ENCODE measurements around the gene MRPL34. TPM values are rescaled to one million over a fixed set of nuclear protein-coding genes. Genes with fewer than 3 reads are reported as not detected.

Gene MRPL34
- total RNA-seq, 5 donors from 2014 or later (not counting 1 experiment from before 2014, with no cell fraction given) = 37.6 to 87.0 (median 69.3) TPM

GRCh38 chr19:17348700-17349099 lies 43.0 kb downstream of the MRPL34 start:
- H3K27ac Mint-ChIP-seq = no peak overlapping the region
- Histone ChIP-seq H3K36me3 (ENCODE audit: control insufficient read depth in 2 of 2, extremely low read depth in 1 of 2, insufficient read depth in 1 of 2, low read length in 1 of 2) (peaks cover 0 to 4% of the 10 kb centered on the region in 2 donors), H3K4me1 (ENCODE audit: control insufficient read depth in 1 of 2, extremely low read depth in 1 of 2, insufficient read depth in 2 of 2, low read length in 2 of 2) (peaks cover 0 to 12% of the 10 kb centered on the region in 2 experiments), H3K4me3 (ENCODE audit: control insufficient read depth in 1 of 2, extremely low read depth in 1 of 2, low read length in 1 of 2) (no peak overlapping the region), H3K27me3 (replicated peaks in 1 of 2; ENCODE audit: control insufficient read depth in 2 of 2, extremely low read depth in 1 of 2, insufficient read depth in 2 of 2, low read length in 1 of 2) (peaks cover 2 to 61% of the 10 kb centered on the region in 2 experiments), H3K27ac (ENCODE audit: low read length) (no peak overlapping the region), H3K9me3 (no peaks in the 10 kb centered on the region)
- peaks cover 9 to 15% (median 10%) of the 10 kb centered on the region in 3 donors for H3K4me1 Mint-ChIP-seq
- DNase-seq (no peak), ATAC-seq (replicated peaks in 1 of 4) (no peak)
- H3K9me3 Mint-ChIP-seq = no peaks in the 10 kb centered on the region
- H3K4me3 Mint-ChIP-seq = no peak overlapping the region
- CTCF ChIA-PET = no interaction called here
- POLR2A ChIA-PET = no interaction called here
- peaks cover 26 to 27% of the 10 kb centered on the region in 2 donors for H3K27me3 Mint-ChIP-seq
- H3K36me3 Mint-ChIP-seq = no peaks in the 10 kb centered on the region
- 21% methylated on average over 8 of the region's 12 CpGs for WGBS (ENCODE audit: insufficient coverage)

- peaks cover 0 to 6% of the 10 kb centered on the region in 2 experiments for H3K4me1 ChIP-seq (ENCODE audit: control insufficient read depth in 1 of 2, extremely low read depth in 1 of 2, insufficient read depth in 2 of 2, low read length in 2 of 2)
- ChIA-PET POLR2A (no interaction called here), CTCF (no interaction called here)
- H3K36me3 Mint-ChIP-seq = no peaks in the 10 kb centered on the region
- H3K27me3 ChIP-seq (replicated peaks in 1 of 2; ENCODE audit: control insufficient read depth in 2 of 2, extremely low read depth in 1 of 2, insufficient read depth in 2 of 2, low read length in 1 of 2) = peaks cover 2 to 58% of the 10 kb centered on the region in 2 experiments
- no peak overlapping the region for H3K4me3 Mint-ChIP-seq
- no peaks in the 10 kb centered on the region for H3K9me3 ChIP-seq
- no peak overlapping the region for H3K4me3 ChIP-seq (ENCODE audit: control insufficient read depth in 1 of 2, extremely low read depth in 1 of 2, low read length in 1 of 2)
- DNase-seq (no peak), ATAC-seq (replicated peaks in 1 of 4) (no peak)
- WGBS (ENCODE audit: insufficient coverage) = 92% methylated on average over 37 of the region's 45 CpGs
- no peaks in the 10 kb centered on the region for H3K9me3 Mint-ChIP-seq
- H3K36me3 ChIP-seq (ENCODE audit: control insufficient read depth in 2 of 2, extremely low read depth in 1 of 2, insufficient read depth in 1 of 2, low read length in 1 of 2) = no peaks in the 10 kb centered on the region
- H3K27ac ChIP-seq (ENCODE audit: low read length) = no peak overlapping the region
- peaks cover 4 to 6% (median 5%) of the 10 kb centered on the region in 3 donors for H3K4me1 Mint-ChIP-seq
- H3K27ac Mint-ChIP-seq = no peak overlapping the region
- H3K27me3 Mint-ChIP-seq = peaks cover 26 to 27% of the 10 kb centered on the region in 2 donors
These were observed 46.3 kb downstream of the MRPL34 start for GRCh38 chr19:17351815-17352435.

DNA sequence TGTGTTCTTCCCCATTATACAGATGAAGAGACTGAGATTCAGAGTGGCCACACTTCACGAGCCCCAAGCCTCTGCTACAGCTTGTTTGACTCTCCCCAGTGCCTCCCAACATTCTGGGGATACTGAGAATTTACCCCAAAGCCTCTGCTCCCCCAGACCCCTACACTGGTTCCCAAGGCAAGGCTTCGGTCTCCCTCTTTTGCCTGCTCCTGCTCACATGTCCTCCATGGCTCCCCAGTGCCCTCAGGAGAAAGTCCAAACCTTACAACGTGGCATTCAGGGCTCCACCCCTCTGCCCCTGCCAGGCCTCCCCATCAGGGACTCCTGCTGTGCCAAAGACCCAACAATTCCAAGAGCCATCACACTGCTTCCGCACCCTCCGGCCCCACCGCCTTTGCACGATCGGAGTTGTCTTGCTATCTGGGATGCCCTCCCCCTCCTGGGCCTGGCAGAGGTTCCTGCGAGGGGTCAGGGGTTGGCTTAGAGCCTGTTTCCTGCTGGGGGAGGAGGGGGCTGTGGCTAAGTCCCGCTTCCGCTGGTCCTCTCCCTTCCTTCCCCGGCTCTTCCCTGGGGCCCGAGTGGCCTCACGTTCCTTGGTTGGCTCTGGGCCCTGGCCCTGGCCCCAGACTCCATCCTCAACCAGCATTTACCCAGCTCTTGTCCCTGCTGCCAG lies 47.1 kb downstream of the MRPL34 start:
- ATAC-seq (replicated peaks in 1 of 4) = no peak
- H3K27ac Mint-ChIP-seq = no peak overlapping the region
- H3K9me3 Mint-ChIP-seq = no peaks in the 10 kb centered on the region
- H3K36me3 ChIP-seq (ENCODE audit: control insufficient read depth in 2 of 2, extremely low read depth in 1 of 2, insufficient read depth in 1 of 2, low read length in 1 of 2) = no peaks in the 10 kb centered on the region
- no peaks in the 10 kb centered on the region for H3K9me3 ChIP-seq
- H3K4me3 Mint-ChIP-seq = no peak overlapping the region
- peaks cover 2 to 52% of the 10 kb centered on the region in 2 experiments for H3K27me3 ChIP-seq (replicated peaks in 1 of 2; ENCODE audit: control insufficient read depth in 2 of 2, extremely low read depth in 1 of 2, insufficient read depth in 2 of 2, low read length in 1 of 2)
- H3K36me3 Mint-ChIP-seq = no peaks in the 10 kb centered on the region
- ChIA-PET CTCF (no interaction called here), POLR2A (no interaction called here)
- H3K4me3 ChIP-seq (ENCODE audit: control insufficient read depth in 1 of 2, extremely low read depth in 1 of 2, low read length in 1 of 2) = no peak overlapping the region
- WGBS (ENCODE audit: insufficient coverage) = 61% methylated on average over 8 of the region's 14 CpGs
- no peak for DNase-seq
- peaks cover 22 to 24% of the 10 kb centered on the region in 2 donors for H3K27me3 Mint-ChIP-seq
- H3K4me1 Mint-ChIP-seq = peaks cover 4 to 6% (median 5%) of the 10 kb centered on the region in 3 donors
- peaks cover 0 to 6% of the 10 kb centered on the region in 2 experiments for H3K4me1 ChIP-seq (ENCODE audit: control insufficient read depth in 1 of 2, extremely low read depth in 1 of 2, insufficient read depth in 2 of 2, low read length in 2 of 2)
- H3K27ac ChIP-seq (ENCODE audit: low read length) = no peak overlapping the region

- no peaks in the 10 kb centered on the region for H3K9me3 Mint-ChIP-seq
- Histone ChIP-seq H3K4me1 (ENCODE audit: control insufficient read depth in 1 of 2, extremely low read depth in 1 of 2, insufficient read depth in 2 of 2, low read length in 2 of 2) (peaks cover 0 to 6% of the 10 kb centered on the region in 2 experiments), H3K27ac (ENCODE audit: low read length) (no peak overlapping the region), H3K4me3 (ENCODE audit: control insufficient read depth in 1 of 2, extremely low read depth in 1 of 2, low read length in 1 of 2) (no peak overlapping the region), H3K9me3 (no peaks in the 10 kb centered on the region), H3K27me3 (replicated peaks in 1 of 2; ENCODE audit: control insufficient read depth in 2 of 2, extremely low read depth in 1 of 2, insufficient read depth in 2 of 2, low read length in 1 of 2) (peaks cover 2 to 46% of the 10 kb centered on the region in 2 experiments), H3K36me3 (ENCODE audit: control insufficient read depth in 2 of 2, extremely low read depth in 1 of 2, insufficient read depth in 1 of 2, low read length in 1 of 2) (no peaks in the 10 kb centered on the region)
- no peak overlapping the region for H3K4me3 Mint-ChIP-seq
- CTCF ChIA-PET = no interaction called here
- WGBS (ENCODE audit: insufficient coverage) = 81% methylated on average over 8 of the region's 8 CpGs
- DNase-seq = no peak
- peaks cover 19 to 21% of the 10 kb centered on the region in 2 donors for H3K27me3 Mint-ChIP-seq
- H3K4me1 Mint-ChIP-seq = peaks cover 4 to 6% (median 5%) of the 10 kb centered on the region in 3 donors
- POLR2A ChIA-PET = no interaction called here
- H3K36me3 Mint-ChIP-seq = no peaks in the 10 kb centered on the region
- no peak overlapping the region for H3K27ac Mint-ChIP-seq
- no peak for ATAC-seq (replicated peaks in 1 of 4)
These were observed 47.7 kb downstream of the MRPL34 start for GRCh38 chr19:17353386-17353785.

Other genes with a start within 250 kb of the MRPL34 start
- 10 to 100 TPM; 16.6 to 20.4 (median 19.3) TPM for gene HAUS8, start 230.4 kb upstream of the MRPL34 start, total RNA-seq
- gene MYO9B, start 230.1 kb upstream of the MRPL34 start, total RNA-seq = 100 to 1,000 TPM; 185 to 220 (median 202) TPM
- gene USE1, start 90.5 kb upstream of the MRPL34 start, total RNA-seq = 10 to 100 TPM; 23.8 to 45.2 (median 38.6) TPM
- 10 to 100 TPM; 21.5 to 33.3 (median 23.0) TPM for gene OCEL1, start 79.6 kb upstream of the MRPL34 start, total RNA-seq
- 1 to 10 TPM in 4 of 5 donors, under 1 TPM in 1; 0.55 to 6.4 (median 2.8) TPM for gene NR2F6, start 60.0 kb upstream of the MRPL34 start, total RNA-seq
- gene USHBP1, start 41.1 kb upstream of the MRPL34 start, total RNA-seq = under 1 TPM in 4 of 5 donors, not detected in 1; 0.10 to 0.61 (median 0.38) TPM
- 100 to 1,000 TPM in 3 of 5 donors, 10 to 100 TPM in 2; 76.7 to 130 (median 117) TPM for gene BABAM1, start 38.4 kb upstream of the MRPL34 start, total RNA-seq
- gene ANKLE1, start 24.0 kb upstream of the MRPL34 start, total RNA-seq = 1 to 10 TPM in 4 of 5 donors, under 1 TPM in 1; 0.93 to 6.5 (median 2.9) TPM
- gene ABHD8, start 2.4 kb upstream of the MRPL34 start, total RNA-seq = 10 to 100 TPM in 3 of 5 donors, 1 to 10 TPM in 2; 5.3 to 12.4 (median 11.3) TPM
- gene DDA1, start 3.7 kb downstream of the MRPL34 start, total RNA-seq = 10 to 100 TPM; 37.3 to 51.7 (median 42.0) TPM
- gene ANO8, start 29.0 kb downstream of the MRPL34 start, total RNA-seq = 10 to 100 TPM; 18.3 to 27.4 (median 24.9) TPM
- gene GTPBP3, start 31.7 kb downstream of the MRPL34 start, total RNA-seq = 10 to 100 TPM; 31.9 to 72.5 (median 65.7) TPM
- gene PLVAP, start 71.5 kb downstream of the MRPL34 start, total RNA-seq = under 1 TPM in 4 of 5 donors, not detected in 1; 0.19 to 0.86 (median 0.48) TPM
- gene CCDC194, start 88.3 kb downstream of the MRPL34 start, total RNA-seq = 1 to 10 TPM; 1.4 to 3.3 (median 2.6) TPM
- gene BST2, start 99.8 kb downstream of the MRPL34 start, total RNA-seq = 10 to 100 TPM; 43.9 to 62.0 (median 52.2) TPM
- gene MVB12A, start 114.2 kb downstream of the MRPL34 start, total RNA-seq = 10 to 100 TPM; 21.0 to 41.4 (median 35.3) TPM
- gene TMEM221, start 142.8 kb downstream of the MRPL34 start, total RNA-seq = not detected
- gene NXNL1, start 155.1 kb downstream of the MRPL34 start, total RNA-seq = not detected
- gene SLC27A1, start 164.7 kb downstream of the MRPL34 start, total RNA-seq = 10 to 100 TPM in 3 of 5 donors, 1 to 10 TPM in 2; 5.9 to 13.3 (median 10.5) TPM
- gene PGLS, start 205.8 kb downstream of the MRPL34 start, total RNA-seq = 100 to 1,000 TPM in 1 of 5 donors, 10 to 100 TPM in 4; 46.2 to 103 (median 77.5) TPM
- 10 to 100 TPM; 43.0 to 78.1 (median 70.8) TPM for gene COLGALT1, start 249.8 kb downstream of the MRPL34 start, total RNA-seq

Data from T-cell (primary cell).